GM19099 (cell line): ENCODE results near the gene EEFSEC.

Experiments
- POLR2A ChIP-seq: IDR thresholded peaks from 3 replicates; pipeline ENCODE4 v1.6.1; 2011; ENCODE audit warnings: low read depth; ENCODE audit not compliant: insufficient read length; ENCODE audit errors: extremely low read depth

EEFSEC gene

GRCh38 chr3:128455786-128456748, 302.8 kb downstream of the EEFSEC start:
- TF ChIP-seq POLR2A: no peak

GRCh38 chr3:128456776-128457715, 303.8 kb downstream of the EEFSEC start:
- no peak for TF ChIP-seq POLR2A

DNA sequence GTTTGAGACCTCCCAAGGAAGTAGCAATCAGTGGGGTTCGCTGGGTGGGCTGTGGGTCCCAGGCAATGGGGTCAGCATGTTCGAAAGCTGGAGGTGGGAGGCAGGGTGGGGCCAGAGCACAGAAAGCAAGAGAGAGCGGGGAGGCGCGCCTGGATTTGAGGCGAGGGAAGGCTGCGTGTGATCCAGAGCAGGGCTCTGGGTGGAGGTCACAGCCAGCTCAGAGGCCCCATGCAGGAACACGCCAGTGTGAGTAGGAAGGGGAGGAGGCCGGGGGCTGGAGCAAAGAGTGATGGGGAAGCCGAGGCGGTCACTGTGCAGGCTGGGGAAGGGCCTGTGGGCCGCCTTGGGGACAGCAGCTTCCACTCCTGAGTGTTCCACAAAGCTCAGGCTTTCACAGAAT, 304.7 kb downstream of the EEFSEC start:
- TF ChIP-seq POLR2A: no peak
